ENCODE results near the gene COMP. TPM values are rescaled to one million over a fixed set of nuclear protein-coding genes. Genes with fewer than 3 reads are reported as not detected.

Gene COMP
- total RNA-seq, 3 donors from 2014 or later (not counting 1 experiment from before 2014, with no cell fraction given), result not detected

- no peak overlapping the region for H3K27ac Mint-ChIP-seq
- intact Hi-C loops (cut with micrococcal nuclease), result no loop called here
- no peak overlapping the region for H3K4me3 Mint-ChIP-seq
- no peak overlapping the region for H3K4me3 ChIP-seq (ENCODE audit: low read length)
- H3K36me3 ChIP-seq (ENCODE audit: control insufficient read depth, insufficient read depth, low read length), result peaks cover 12% of the 10 kb centered on the region
- H3K4me1 Mint-ChIP-seq, result no peaks in the 10 kb centered on the region
- H3K27me3 ChIP-seq (ENCODE audit: control insufficient read depth, insufficient read depth, low read length), result no peaks in the 10 kb centered on the region
- ATAC-seq (no peak), DNase-seq (no peak)
- 94% methylated on average over 23 of the region's 23 CpGs for WGBS (ENCODE audit: insufficient coverage)
- no peak overlapping the region for H3K27ac ChIP-seq (ENCODE audit: low read length)
- H3K36me3 Mint-ChIP-seq, result no peaks in the 10 kb centered on the region
- TF ChIP-seq CTCF (IDR thresholded peaks at IDR 0.05), result no peak
- no peaks in the 10 kb centered on the region for H3K4me1 ChIP-seq (ENCODE audit: control insufficient read depth, insufficient read depth, low read length)
- H3K9me3 Mint-ChIP-seq, result no peaks in the 10 kb centered on the region
- no peaks in the 10 kb centered on the region for H3K27me3 Mint-ChIP-seq (ENCODE audit: low read depth in 2 of 2)
- H3K9me3 ChIP-seq (ENCODE audit: control insufficient read depth, insufficient read depth, low read length), result no peaks in the 10 kb centered on the region
Observed at GRCh38 chr19:18749362-18750231, 41.5 kb downstream of the COMP start.

- TF ChIP-seq CTCF (IDR thresholded peaks at IDR 0.05), result no peak
- no peaks in the 10 kb centered on the region for H3K4me1 Mint-ChIP-seq
- Histone ChIP-seq H3K27me3 (ENCODE audit: control insufficient read depth, insufficient read depth, low read length) (no peaks in the 10 kb centered on the region), H3K4me1 (ENCODE audit: control insufficient read depth, insufficient read depth, low read length) (no peaks in the 10 kb centered on the region), H3K27ac (ENCODE audit: low read length) (no peak overlapping the region), H3K9me3 (ENCODE audit: control insufficient read depth, insufficient read depth, low read length) (no peaks in the 10 kb centered on the region), H3K4me3 (ENCODE audit: low read length) (no peak overlapping the region), H3K36me3 (ENCODE audit: control insufficient read depth, insufficient read depth, low read length) (peaks cover 4% of the 10 kb centered on the region)
- no peaks in the 10 kb centered on the region for H3K9me3 Mint-ChIP-seq
- H3K36me3 Mint-ChIP-seq, result no peaks in the 10 kb centered on the region
- intact Hi-C loops (cut with micrococcal nuclease), result no loop called here
- H3K4me3 Mint-ChIP-seq, result no peak overlapping the region
- ATAC-seq, result no peak
- DNase-seq, result no peak
- H3K27me3 Mint-ChIP-seq (ENCODE audit: low read depth in 2 of 2), result no peaks in the 10 kb centered on the region
- no peak overlapping the region for H3K27ac Mint-ChIP-seq
- 91% methylated on average over 28 of the region's 29 CpGs for WGBS (ENCODE audit: insufficient coverage)
Observed at GRCh38 chr19:18746401-18747325, 44.4 kb downstream of the COMP start.

- Mint-ChIP-seq H3K27me3 (ENCODE audit: low read depth in 2 of 2) (no peaks in the 10 kb centered on the region), H3K36me3 (no peaks in the 10 kb centered on the region), H3K9me3 (no peaks in the 10 kb centered on the region), H3K4me1 (no peaks in the 10 kb centered on the region), H3K4me3 (no peak overlapping the region), H3K27ac (no peak overlapping the region)
- no peaks in the 10 kb centered on the region for H3K27me3 ChIP-seq (ENCODE audit: control insufficient read depth, insufficient read depth, low read length)
- no peak overlapping the region for H3K27ac ChIP-seq (ENCODE audit: low read length)
- DNase-seq (no peak), ATAC-seq (no peak)
- intact Hi-C loops (cut with micrococcal nuclease), result no loop called here
- H3K4me3 ChIP-seq (ENCODE audit: low read length), result no peak overlapping the region
- peaks cover 4% of the 10 kb centered on the region for H3K36me3 ChIP-seq (ENCODE audit: control insufficient read depth, insufficient read depth, low read length)
- no peaks in the 10 kb centered on the region for H3K9me3 ChIP-seq (ENCODE audit: control insufficient read depth, insufficient read depth, low read length)
- no peak for TF ChIP-seq CTCF (IDR thresholded peaks at IDR 0.05)
- no peaks in the 10 kb centered on the region for H3K4me1 ChIP-seq (ENCODE audit: control insufficient read depth, insufficient read depth, low read length)
- WGBS (ENCODE audit: insufficient coverage), result 88% methylated on average over 5 of the region's 5 CpGs
Observed at GRCh38 chr19:18745931-18746330, 45.2 kb downstream of the COMP start.

All from natural killer cell (primary cell).